ENCODE results near the gene ZNF277.

ZNF277 gene

DNA sequence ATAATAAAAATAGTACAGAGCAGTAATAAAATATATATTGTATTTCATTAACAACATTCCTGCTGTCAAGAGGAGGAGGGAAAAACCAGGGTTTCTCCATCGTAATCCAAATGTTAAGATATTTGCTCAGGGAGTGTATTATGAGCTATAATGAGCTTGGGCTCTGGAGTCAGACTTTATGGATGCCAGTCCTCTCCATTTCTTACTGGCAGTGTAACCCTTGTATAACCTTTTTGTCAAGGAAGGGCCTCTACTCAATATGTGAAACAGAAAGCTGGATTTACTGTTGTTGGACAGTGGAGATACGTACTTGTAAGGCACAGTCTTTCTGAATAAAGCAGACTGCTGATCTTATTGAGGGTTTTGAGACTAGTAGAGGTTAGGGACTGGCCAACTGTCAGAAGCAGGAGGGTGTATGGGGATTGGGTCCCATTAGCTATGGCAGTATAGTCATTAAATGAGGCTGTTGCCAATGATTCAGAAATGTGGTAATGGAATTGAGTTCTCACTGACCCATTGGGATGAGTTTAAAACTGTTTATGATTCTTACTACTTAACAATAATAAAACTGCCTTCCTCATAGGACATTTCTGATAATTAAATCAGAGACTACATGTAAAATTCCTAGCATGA, 56.5 kb downstream of the ZNF277 start:
- TF ChIP-seq ZFP3 (CRISPR knock-in tag; IDR thresholded peaks at IDR 0.05) (no peak), BACH2 (CRISPR knock-in tag; IDR thresholded peaks at IDR 0.05; ENCODE audit: borderline replicate concordance) (no peak), PATZ1 (CRISPR knock-in tag; IDR thresholded peaks at IDR 0.05; ENCODE audit: borderline replicate concordance) (no peak), ZNF70 (CRISPR knock-in tag; IDR thresholded peaks at IDR 0.05) (no peak), TOX (CRISPR knock-in tag; IDR thresholded peaks at IDR 0.05; ENCODE audit: borderline replicate concordance) (no peak), TSHZ2 (CRISPR knock-in tag; IDR thresholded peaks at IDR 0.05) (no peak), ARNTL (CRISPR knock-in tag; IDR thresholded peaks at IDR 0.05; ENCODE audit: borderline replicate concordance, low read depth) (no peak), ESRRG (CRISPR knock-in tag; IDR thresholded peaks at IDR 0.05) (no peak), PPARA (CRISPR knock-in tag; IDR thresholded peaks at IDR 0.05; ENCODE audit: borderline replicate concordance) (no peak), CSDC2 (CRISPR knock-in tag; IDR thresholded peaks at IDR 0.05) (no peak), ISL1 (CRISPR knock-in tag; IDR thresholded peaks at IDR 0.05) (no peak)
- TF ChIP-seq, protein P1, sequence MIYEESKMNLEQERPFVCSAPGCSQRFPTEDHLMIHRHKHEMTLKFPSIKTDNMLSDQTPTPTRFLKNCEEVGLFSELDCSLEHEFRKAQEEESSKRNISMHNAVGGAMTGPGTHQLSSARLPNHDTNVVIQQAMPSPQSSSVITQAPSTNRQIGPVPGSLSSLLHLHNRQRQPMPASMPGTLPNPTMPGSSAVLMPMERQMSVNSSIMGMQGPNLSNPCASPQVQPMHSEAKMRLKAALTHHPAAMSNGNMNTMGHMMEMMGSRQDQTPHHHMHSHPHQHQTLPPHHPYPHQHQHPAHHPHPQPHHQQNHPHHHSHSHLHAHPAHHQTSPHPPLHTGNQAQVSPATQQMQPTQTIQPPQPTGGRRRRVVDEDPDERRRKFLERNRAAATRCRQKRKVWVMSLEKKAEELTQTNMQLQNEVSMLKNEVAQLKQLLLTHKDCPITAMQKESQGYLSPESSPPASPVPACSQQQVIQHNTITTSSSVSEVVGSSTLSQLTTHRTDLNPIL (CRISPR knock-in tag; IDR thresholded peaks at IDR 0.05; ENCODE audit: low read depth): no peak
- ATAC-seq: no peak

DNA sequence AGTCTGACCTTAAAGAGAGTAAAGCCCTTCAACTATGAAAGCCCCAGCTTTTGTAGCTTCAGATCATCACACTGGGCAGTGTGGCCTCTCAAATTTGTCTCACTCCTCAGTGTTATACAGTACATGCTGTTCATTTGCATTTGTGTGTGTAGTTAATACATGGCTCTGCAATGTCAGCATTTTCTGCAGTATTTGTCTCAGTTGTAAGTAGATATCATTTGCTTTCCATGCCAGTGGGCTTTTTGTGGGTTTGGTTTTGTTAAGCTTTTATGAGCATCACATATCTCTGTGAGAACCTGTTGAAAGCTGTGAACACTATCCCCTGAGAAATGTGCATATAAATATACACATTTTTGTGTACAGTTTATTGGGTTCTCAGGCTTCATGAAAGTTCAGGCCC, 57.0 kb downstream of the ZNF277 start:
- no peak for ATAC-seq
- TF ChIP-seq POU6F1 (CRISPR knock-in tag; IDR thresholded peaks at IDR 0.05; ENCODE audit: borderline replicate concordance, low read depth) (no peak), ZFP30 (CRISPR knock-in tag; IDR thresholded peaks at IDR 0.05) (no peak), CSRNP3 (CRISPR knock-in tag; IDR thresholded peaks at IDR 0.05) (no peak), CSDC2 (CRISPR knock-in tag; IDR thresholded peaks at IDR 0.05) (no peak), GLIS3 (CRISPR knock-in tag; IDR thresholded peaks at IDR 0.05) (no peak), ISL1 (CRISPR knock-in tag; IDR thresholded peaks at IDR 0.05) (no peak), ZNF8 (CRISPR knock-in tag; IDR thresholded peaks at IDR 0.05) (no peak), TSHZ2 (CRISPR knock-in tag; IDR thresholded peaks at IDR 0.05) (no peak), TCF4 (CRISPR knock-in tag; IDR thresholded peaks at IDR 0.05; ENCODE audit: borderline replicate concordance) (no peak), ESRRG (CRISPR knock-in tag; IDR thresholded peaks at IDR 0.05) (no peak), PATZ1 (CRISPR knock-in tag; IDR thresholded peaks at IDR 0.05; ENCODE audit: borderline replicate concordance) (no peak), ZC3H10 (CRISPR knock-in tag; IDR thresholded peaks at IDR 0.05) (no peak), OSR1 (CRISPR knock-in tag; IDR thresholded peaks at IDR 0.05) (no peak), ZFP3 (CRISPR knock-in tag; IDR thresholded peaks at IDR 0.05) (no peak), ARNTL (CRISPR knock-in tag; IDR thresholded peaks at IDR 0.05; ENCODE audit: borderline replicate concordance, low read depth) (no peak), ZNF70 (CRISPR knock-in tag; IDR thresholded peaks at IDR 0.05) (no peak)
- TF ChIP-seq, protein P1 (CRISPR knock-in tag; IDR thresholded peaks at IDR 0.05; ENCODE audit: low read depth): no peak

Measured in SK-N-SH treated with all-trans-retinoic acid at 6 μM for 48 hours (cell line).